ENCODE results near the gene H6PD. TPM values are rescaled to one million over a fixed set of nuclear protein-coding genes. Genes with fewer than 3 reads are reported as not detected.

H6PD gene
- total and polyA plus RNA-seq, 2 donors (not counting 3 experiments of a cell fraction or from before 2014, with no cell fraction given): 24.5 to 29.0 TPM

DNA sequence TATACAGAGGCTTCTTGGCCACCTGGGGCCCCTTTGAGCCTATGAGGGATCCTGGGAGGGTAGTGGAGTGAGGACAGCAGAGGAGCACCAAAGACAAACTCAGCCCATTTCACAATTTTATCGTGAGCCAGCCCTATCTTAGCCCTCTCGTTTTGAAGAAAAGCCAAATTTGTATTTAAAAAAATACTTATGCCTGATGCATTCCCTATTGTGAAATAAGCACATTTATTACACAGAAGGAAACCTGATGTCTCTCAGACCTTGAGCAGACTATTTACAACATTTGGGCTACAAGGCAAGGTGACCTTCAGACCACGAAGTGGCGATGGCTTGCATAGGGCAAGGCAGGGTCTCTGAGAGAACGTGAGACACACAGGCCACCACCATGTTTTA lies 41.3 kb upstream of the H6PD start:
- no peak overlapping the region for H3K9ac ChIP-seq (replicated peaks; ENCODE audit: extremely low read depth, insufficient read depth, low read length)
- no peak for TF ChIP-seq MYC (IDR thresholded peaks at IDR 0.05; ENCODE audit: low read depth, low read length)
- no peak for TF ChIP-seq POLR2AphosphoS5 (IDR thresholded peaks at IDR 0.05; ENCODE audit: insufficient read depth, low read depth, low read length)
- no peak for TF ChIP-seq JUN (IDR thresholded peaks at IDR 0.05; ENCODE audit: borderline replicate concordance, insufficient read depth, insufficient read length, low read depth)
- no peak for TF ChIP-seq MAX (IDR thresholded peaks at IDR 0.05; ENCODE audit: insufficient read depth, insufficient read length)
- TF ChIP-seq EZH2 (IDR thresholded peaks at IDR 0.05; ENCODE audit: borderline replicate concordance, low read depth, low read length, severe bottlenecking): no peak
- TF ChIP-seq GATA2 (IDR thresholded peaks at IDR 0.05; ENCODE audit: insufficient read depth, insufficient read length, low read depth, low read length): no peak
- TF ChIP-seq CTCF (IDR thresholded peaks at IDR 0.05; ENCODE audit: extremely low read depth in 1 of 2, insufficient read depth in 1 of 2, low read depth in 1 of 2, low read length in 2 of 2): no peak
- no peak for TF ChIP-seq POLR2A (IDR thresholded peaks at IDR 0.05; ENCODE audit: low read depth, low read length)
- TF ChIP-seq FOS (IDR thresholded peaks at IDR 0.05; ENCODE audit: borderline replicate concordance, insufficient read depth, low read length): no peak
- POLR2A ChIA-PET: interaction anchor here (0.5 kb wide), 1 partner anchor 13 kb away, joined by 3 read pairs; no protein-coding TSS in a partner anchor
- no peak overlapping the region for H3K27ac ChIP-seq (ENCODE audit: insufficient read depth, low read depth, low read length)
- intact Hi-C loops (cut with micrococcal nuclease) (loop anchor here (10.0 kb wide), 1 partner anchor 188 kb away; no protein-coding TSS in a partner anchor), dilution Hi-C loops (cut with MboI; ENCODE audit: extremely low pct_ligation_motif_present, low sequenced_read_pairs) (no loop called here)
- H3K9me3 ChIP-seq (replicated peaks; ENCODE audit: control insufficient read depth, insufficient read depth, low read length): no peaks in the 10 kb centered on the region
- H3K4me1 ChIP-seq (ENCODE audit: control insufficient read depth, extremely low read depth, insufficient read depth, low read length): peaks cover 9% of the 10 kb centered on the region
- no peak overlapping the region for H3K4me3 ChIP-seq (replicated peaks in 1 of 3; ENCODE audit: insufficient read depth in 1 of 3, low read depth in 1 of 3, low read length in 3 of 3)
- no peaks in the 10 kb centered on the region for H3K27me3 ChIP-seq (ENCODE audit: control insufficient read depth in 2 of 2, insufficient read depth in 2 of 2, low read length in 2 of 2)
- H4K20me1 ChIP-seq (replicated peaks; ENCODE audit: control insufficient read depth, extremely low read depth, insufficient read depth, low read length): no peaks in the 10 kb centered on the region
- H3K9me1 ChIP-seq (replicated peaks; ENCODE audit: control insufficient read depth, extremely low read depth, insufficient read depth, low read length): no peaks in the 10 kb centered on the region
- no peak for FAIRE-seq
- BruUV-seq (replicated peaks): no TSS peak
- no peaks in the 10 kb centered on the region for H3K36me3 ChIP-seq (ENCODE audit: control insufficient read depth in 2 of 2, extremely low read depth in 1 of 2, insufficient read depth in 2 of 2, low read length in 2 of 2)
- DNase-seq (ENCODE audit: low read depth, low spot score): no peak
- CTCF ChIA-PET: interaction anchor here (1.1 to 1.3 kb wide), 2 partner anchors 51 to 83 kb away, joined by 4 to 5 read pairs; no protein-coding TSS in a partner anchor
- H2AFZ ChIP-seq (ENCODE audit: low read depth, low read length): no peak overlapping the region
- no peaks in the 10 kb centered on the region for H3K79me2 ChIP-seq (ENCODE audit: control insufficient read depth, insufficient read depth, low read length)
- H3K4me2 ChIP-seq (ENCODE audit: insufficient read depth, low read length): no peak overlapping the region
